HG03095 (cell line): ENCODE results near the gene GOT1.

Experiments used
- ATAC-seq: cut with Tn5 transposase; IDR thresholded peaks from one replicate; pipeline ENCODE4 v1.9.1; 2021; ENCODE audit warnings: moderate library complexity; ENCODE audit not compliant: unreplicated experiment

The GOT1 gene

GRCh38 chr10:99396471-99396870 lies 34.0 kb downstream of the GOT1 start:
- ATAC-seq: no peak

DNA sequence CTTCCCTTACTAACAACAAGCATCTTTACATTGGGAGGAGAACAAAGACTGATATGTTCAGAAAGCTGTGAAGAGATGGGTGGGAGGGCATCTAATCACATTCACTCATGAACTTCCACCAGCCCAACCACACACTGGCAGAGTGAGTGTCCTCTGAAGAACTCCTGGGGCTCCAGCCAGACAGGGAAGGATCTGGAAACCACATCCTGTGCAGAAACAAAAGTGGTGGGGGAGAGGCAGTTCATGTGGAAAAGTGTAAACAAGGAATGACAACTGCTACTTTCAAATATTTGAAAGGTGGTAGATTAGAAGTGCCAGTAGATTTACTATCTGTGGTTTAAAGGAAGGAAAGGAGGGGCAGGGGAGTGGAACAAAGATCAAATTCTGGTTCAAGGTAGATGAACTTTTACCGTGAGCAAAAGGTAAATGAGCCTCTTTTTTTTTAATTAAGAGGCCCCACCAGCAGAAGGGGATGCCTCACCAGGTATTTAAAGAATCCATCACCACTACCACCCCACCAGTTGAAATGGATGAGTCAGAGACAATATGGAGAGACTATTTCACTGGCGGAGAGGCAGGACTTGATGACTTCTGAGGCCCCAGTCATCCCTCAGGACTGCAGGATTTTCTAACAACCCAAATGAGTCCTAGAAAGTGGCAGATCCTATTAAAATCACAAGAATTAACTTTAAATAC lies 34.5 kb downstream of the GOT1 start:
- no peak for ATAC-seq

- ATAC-seq: no peak
Observed at GRCh38 chr10:99394761-99395386, 35.5 kb downstream of the GOT1 start.

DNA sequence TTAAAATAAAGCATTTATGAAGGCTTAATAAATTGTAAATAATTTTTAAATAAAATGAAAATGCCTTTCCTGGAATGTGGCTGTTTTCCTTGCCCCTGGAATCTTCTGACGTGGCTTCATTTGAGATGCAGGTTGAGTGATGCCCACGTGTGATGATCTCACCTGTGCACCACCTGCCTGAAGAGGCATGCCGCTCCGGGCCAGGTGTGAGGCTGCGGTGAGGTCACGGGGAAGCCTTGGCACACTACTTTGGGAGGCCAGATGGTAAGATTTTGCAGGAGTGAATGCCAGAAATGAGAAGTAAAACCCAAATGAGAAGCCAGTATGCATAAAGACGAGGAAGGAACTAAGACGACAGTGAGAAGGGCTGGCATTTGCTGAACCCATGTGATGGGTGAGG lies 36.2 kb downstream of the GOT1 start:
- no peak for ATAC-seq

DNA sequence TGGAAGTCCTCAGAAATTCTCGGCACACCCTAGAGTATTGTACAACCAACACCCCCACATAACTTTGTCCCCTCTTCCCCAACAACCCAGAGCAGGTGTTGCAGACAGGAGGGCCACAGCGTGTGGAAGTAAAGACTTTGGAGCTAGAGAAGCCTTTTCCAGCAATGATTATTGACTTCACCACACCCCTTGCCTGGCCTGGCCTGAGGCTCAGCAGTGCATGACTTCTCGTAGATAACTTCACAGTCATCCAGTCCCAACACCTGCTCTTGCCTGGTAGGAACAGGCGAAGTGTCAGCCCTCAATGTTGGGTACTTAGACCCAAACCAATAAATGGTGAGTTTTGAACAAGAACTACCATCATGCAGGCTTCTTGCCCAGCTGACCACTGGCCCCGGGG lies 36.7 kb downstream of the GOT1 start:
- ATAC-seq: no peak

GRCh38 chr10:99393036-99393435 lies 37.4 kb downstream of the GOT1 start:
- no peak for ATAC-seq

GRCh38 chr10:99391346-99391745 lies 39.1 kb downstream of the GOT1 start:
- ATAC-seq: no peak

DNA sequence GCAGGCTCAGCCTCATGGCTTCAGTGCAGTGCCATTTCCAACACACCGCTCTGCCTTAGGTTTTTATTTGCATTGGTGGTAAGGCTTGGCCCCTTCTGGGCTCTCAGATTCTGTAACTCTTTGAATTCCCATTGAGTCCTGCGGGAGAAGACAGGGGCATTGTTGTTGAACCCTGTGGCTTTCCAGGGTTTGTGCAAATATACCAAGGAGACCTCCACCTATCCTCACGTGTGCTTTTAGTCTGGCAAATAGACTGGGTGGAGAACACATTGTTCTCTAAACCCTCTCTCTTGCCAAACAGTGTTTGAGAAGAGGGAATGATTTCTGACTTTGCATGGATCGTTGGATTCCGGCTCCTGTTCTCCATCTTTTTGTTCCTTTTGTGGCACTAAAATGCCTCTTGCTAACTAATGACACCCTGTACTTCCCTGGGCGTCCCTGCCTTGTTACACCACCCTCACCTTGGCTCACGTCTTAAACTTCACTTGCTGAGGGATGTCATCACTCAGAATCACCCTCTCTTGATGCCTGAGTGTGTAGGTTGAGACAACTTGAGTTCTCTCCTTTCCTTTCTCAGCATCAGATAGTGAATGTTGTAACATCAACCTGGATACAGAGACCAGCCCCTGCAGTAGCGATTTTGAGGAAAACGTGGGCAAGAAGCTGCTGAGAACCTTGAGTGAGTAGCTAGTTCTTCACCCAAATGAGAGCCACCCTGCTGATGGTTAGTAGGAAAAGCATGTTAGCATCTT lies 40.5 kb downstream of the GOT1 start:
- ATAC-seq: no peak

DNA sequence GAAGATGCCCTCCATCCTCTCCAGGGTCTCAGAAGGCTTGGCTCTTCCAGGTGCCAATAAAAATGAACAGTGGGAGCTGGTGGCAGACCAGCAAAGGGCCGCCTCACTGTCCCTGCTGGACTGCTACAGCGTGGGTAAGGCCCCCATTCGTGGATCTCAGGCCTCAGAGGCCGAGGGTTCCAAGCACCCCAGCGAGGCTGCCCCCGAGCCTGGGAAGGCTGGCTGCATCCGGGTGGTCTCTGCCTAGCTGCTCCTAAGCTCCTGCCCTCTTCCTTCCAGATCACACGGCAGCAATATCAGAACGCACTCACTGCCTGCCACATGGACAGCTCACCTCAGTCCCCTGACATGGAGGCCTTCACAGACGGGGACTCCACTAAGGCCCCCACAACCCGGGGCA lies 42.9 kb downstream of the GOT1 start:
- no peak for ATAC-seq

DNA sequence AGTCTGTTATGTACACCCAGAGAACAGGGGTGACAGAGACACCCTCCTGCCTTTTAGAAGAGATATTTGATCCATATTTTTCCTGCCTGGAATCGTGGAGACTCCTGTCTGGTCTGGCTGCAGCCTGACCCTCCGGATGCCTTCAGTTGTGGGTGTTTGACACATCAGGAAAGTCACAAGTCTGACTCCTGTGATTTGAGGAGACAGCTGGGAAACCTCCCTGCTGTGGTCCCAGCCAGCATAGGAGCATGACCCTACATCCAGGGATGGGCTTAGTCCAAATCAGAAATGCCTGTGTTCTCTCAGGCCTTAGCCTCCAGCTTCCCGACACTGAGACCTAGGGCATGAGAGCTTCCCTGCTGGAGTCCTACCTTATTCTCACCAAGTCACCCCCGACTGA lies 43.4 kb downstream of the GOT1 start:
- no peak for ATAC-seq

DNA sequence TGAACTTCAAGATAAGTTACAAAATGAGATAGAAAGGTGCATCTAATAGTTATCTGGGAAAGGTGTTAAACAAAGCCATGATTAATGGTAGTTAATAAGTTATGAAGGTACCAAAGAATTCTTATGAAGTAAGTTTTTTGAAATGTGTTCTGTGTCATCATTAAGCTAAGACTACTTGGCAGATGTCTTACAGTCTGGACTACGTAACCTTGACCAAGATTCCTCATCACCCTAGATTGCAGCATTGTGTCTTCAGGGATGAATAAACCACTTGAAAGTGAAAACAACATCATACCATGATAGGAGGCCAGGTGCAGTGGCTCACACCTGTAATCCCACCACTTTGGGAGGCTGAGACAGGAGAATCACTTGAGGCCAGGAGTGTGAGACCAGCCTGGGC lies 48.2 kb downstream of the GOT1 start:
- ATAC-seq: no peak

DNA sequence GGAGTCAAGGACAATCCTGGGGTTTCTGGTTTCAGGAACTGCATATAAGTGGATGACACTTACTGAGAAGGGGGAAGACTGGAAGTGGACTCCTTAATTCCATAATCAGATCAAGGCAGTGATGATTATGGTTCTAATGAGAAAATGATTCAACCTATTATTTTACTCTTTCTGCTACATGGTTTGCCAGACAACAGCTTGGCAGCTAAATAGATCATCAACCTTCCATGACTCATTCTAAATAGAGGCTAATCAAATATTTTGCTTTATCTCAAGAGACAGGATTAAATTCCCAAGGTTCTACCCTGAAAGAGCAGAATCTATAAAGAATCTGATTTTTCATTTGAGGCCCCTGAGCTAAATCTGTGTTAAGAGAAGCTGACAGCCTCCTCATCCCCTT lies 55.0 kb downstream of the GOT1 start:
- ATAC-seq: no peak

DNA sequence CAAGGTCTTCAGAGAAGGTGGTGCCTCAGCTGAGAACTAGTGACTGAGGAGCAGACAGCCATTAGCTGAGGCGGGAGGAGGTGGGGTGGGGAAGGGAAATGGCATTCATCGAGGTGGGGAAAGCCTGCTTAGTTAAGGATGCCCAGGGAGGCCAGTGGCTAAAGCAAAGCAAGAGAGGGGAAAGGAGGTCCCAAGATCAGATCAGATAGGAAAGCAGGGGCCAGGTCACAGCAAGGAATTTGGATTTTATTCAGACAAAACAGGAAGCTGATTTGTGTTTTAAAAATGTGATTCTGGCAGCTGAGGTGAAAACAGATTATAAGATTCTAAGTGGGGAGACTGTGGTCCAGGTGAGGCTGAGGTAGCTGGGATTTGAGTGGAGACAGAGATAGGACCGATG lies 55.5 kb downstream of the GOT1 start:
- ATAC-seq: no peak

- no peak for ATAC-seq
Observed at GRCh38 chr10:99374526-99374925, 55.9 kb downstream of the GOT1 start.

DNA sequence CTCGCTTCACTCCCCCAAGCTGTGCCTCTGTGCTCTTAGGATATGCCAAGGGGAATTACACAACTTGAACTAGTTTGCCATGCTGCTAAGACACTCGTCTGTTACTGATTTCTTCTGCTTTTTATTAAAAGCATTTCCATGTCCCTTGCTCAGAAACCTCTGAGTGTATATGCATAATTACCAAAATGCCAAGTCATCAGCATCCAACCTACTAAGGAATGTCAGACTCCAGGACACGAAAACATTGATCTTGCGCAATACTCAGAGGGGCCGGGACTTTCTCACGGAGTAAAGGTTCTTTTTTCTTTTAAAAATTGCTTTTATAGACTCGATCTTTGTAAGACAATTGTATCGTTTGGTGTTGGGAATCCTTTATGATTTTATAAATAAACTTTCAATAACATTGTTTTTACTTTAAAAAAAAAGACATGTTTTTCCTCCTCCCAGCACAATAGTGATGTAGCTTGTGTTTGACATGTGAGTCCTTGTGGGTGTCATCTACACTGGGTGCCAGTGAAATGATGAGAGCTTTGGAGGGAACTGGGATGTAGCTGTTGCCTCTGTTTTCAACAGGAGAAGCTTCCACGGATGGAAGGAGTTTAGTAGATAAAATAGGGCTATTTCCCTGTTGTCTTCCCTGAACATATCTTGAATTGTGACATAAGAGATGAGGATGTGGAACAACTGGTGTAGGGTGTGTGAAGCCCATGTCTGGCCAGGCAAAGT lies 57.7 kb downstream of the GOT1 start:
- ATAC-seq: no peak

GRCh38 chr10:99370993-99371392 lies 59.4 kb downstream of the GOT1 start:
- no peak for ATAC-seq

DNA sequence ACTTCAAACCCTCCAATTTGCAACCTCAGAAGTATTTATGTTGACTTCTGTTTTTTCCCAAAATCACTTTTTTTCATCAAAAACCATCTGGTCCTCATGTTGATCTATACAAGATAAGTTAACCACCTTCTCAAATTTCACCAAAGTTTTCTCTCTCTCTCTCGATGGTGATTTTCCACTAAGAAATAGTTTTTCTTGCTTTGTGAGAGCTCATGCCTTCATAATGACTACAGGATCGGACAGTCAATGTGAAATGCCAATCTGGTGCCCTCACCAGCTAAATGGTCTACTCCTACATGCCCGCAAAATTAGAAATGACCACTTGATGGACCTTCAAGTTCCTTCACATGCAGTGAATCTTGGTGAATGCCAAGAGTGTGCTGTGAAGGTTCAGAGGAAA lies 60.9 kb downstream of the GOT1 start:
- ATAC-seq: no peak

DNA sequence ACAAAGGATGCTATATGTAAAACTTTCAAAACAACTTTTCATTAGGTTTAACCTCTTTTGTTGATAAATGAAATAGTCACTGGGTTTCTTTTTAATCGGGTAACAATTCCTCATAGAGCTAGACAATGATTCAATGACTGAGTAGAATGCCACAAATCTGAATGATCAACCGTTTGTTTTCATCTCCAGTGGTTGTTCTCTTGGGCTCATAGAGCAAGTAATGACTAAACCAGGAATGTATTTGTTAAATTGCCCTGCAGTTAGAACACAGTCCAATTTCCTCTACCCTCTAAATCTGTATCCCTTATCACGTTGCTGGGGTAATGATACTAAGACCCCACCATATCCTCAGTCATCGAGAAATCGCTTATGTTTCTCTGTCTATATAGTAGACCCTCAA lies 61.3 kb downstream of the GOT1 start:
- ATAC-seq: no peak

DNA sequence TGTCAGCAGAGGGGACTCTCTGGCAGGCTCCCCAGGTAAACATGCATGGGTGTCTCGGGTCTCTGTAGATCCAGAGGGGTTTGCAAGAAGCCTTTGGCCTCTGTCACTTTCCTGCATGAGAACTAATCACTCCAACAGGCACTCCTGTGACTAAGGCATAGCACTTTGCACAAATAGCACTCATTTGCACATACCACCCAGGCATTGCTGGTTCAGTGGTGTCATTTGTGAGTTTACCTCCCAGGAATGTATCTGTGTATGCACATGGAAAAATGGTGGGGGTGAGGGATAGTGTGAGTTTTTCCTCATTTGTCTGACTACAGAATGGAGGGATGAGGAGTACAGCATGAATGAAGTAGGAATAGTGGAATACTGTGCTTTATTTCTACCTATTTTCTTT lies 61.8 kb downstream of the GOT1 start:
- no peak for ATAC-seq

GRCh38 chr10:99366666-99367065 lies 63.8 kb downstream of the GOT1 start:
- ATAC-seq: no peak

DNA sequence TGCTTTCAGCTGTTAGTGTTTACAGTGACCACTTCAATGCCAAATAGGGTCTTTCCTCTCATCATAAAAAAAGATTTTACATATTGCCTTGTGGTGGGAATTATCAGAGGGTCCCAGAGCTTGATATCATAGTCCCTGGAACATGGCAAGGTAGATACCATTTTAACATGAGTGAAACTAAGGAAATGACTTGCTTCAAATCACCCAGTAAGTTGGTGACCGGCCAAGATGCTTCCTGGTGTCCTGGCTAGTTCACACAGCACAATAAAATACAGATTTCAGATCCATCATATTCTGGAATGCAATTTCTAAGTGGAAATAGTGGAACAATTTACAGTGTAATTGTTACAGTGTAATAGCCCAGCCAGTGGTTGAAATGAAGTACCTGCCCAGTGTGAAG lies 64.7 kb downstream of the GOT1 start:
- no peak for ATAC-seq

GRCh38 chr10:99365311-99365710 lies 65.1 kb downstream of the GOT1 start:
- no peak for ATAC-seq
